Measurements from ENCODE around the gene CHGA.

GRCh38 chr14:92939699-92940098, 16.7 kb downstream of the CHGA start:
- TF ChIP-seq CTCF (IDR thresholded peaks at IDR 0.05 in 2 of 3, conservative IDR thresholded peaks at IDR 0.05 in 1 of 3; ENCODE audit: borderline replicate concordance in 1 of 3, insufficient read depth in 1 of 3, low read depth in 2 of 3, low read length in 2 of 3) (no peak), POLR2A (IDR thresholded peaks at IDR 0.05; ENCODE audit: borderline replicate concordance, extremely low read depth, insufficient read depth, insufficient read length) (no peak), EZH2 (IDR thresholded peaks at IDR 0.05) (no peak)

Measured in HCT116 (cell line).